ENCODE measurements around the gene LPAR3.

Gene LPAR3

DNA sequence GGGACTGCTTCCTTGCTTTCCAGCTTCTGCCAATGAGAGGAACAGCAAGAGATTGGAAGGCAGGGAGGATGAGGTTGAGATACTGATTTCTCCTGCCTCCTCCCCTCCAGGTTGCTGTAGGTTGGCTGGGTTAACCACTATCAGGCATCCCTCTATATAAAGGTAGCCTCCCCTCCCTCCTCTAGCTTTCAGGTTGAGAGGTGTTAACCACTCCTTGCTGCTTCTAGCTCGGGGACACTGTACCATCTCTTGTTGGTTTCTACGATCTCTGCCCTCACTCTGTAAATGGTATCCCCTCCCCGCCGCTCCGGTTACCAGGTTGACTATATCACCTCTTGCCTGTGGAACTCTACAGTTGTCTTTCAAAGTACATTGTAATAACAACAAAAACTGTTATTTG, 16.7 kb downstream of the LPAR3 start:
- Histone ChIP-seq H3K27ac (no peak overlapping the region), H3K36me3 (no peaks in the 10 kb centered on the region), H3K4me3 (no peak overlapping the region), H3K27me3 (peaks cover 0 to 3% of the 10 kb centered on the region in 2 donors), H3K4me1 (no peaks in the 10 kb centered on the region), H3K9me3 (no peaks in the 10 kb centered on the region)
- DNase-seq: no peak
- intact Hi-C loops (cut with DNase I; ENCODE audit: low total_unique reads): no loop called here
- TF ChIP-seq, protein P1, sequence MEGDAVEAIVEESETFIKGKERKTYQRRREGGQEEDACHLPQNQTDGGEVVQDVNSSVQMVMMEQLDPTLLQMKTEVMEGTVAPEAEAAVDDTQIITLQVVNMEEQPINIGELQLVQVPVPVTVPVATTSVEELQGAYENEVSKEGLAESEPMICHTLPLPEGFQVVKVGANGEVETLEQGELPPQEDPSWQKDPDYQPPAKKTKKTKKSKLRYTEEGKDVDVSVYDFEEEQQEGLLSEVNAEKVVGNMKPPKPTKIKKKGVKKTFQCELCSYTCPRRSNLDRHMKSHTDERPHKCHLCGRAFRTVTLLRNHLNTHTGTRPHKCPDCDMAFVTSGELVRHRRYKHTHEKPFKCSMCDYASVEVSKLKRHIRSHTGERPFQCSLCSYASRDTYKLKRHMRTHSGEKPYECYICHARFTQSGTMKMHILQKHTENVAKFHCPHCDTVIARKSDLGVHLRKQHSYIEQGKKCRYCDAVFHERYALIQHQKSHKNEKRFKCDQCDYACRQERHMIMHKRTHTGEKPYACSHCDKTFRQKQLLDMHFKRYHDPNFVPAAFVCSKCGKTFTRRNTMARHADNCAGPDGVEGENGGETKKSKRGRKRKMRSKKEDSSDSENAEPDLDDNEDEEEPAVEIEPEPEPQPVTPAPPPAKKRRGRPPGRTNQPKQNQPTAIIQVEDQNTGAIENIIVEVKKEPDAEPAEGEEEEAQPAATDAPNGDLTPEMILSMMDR (IDR thresholded peaks at IDR 0.05): no peak

DNA sequence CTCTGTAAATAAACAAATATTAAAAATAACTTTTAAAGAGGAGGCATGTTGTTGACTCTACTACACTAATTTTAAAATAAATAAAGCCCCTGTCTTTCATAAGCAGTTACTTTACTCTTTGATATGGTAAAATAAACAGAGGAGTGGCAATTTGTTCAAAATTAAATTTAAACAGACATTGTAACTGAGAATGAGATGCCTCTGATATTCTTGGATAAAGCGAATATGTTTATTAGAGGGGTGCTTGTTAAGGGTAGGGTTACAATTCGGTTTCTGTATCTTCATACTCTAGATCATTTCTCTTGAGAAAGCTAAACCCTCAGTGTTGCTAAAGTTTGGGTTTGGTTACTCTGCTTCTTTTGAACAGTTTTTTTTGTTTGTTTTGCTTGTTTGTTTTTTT, 19.6 kb downstream of the LPAR3 start:
- Histone ChIP-seq H3K36me3 (no peaks in the 10 kb centered on the region), H3K9me3 (no peaks in the 10 kb centered on the region), H3K27ac (no peak overlapping the region), H3K27me3 (peaks cover 0 to 3% of the 10 kb centered on the region in 2 donors), H3K4me3 (no peak overlapping the region), H3K4me1 (no peaks in the 10 kb centered on the region)
- no peak for DNase-seq
- intact Hi-C loops (cut with DNase I; ENCODE audit: low total_unique reads): no loop called here
- TF ChIP-seq, protein P1 (IDR thresholded peaks at IDR 0.05): no peak

DNA sequence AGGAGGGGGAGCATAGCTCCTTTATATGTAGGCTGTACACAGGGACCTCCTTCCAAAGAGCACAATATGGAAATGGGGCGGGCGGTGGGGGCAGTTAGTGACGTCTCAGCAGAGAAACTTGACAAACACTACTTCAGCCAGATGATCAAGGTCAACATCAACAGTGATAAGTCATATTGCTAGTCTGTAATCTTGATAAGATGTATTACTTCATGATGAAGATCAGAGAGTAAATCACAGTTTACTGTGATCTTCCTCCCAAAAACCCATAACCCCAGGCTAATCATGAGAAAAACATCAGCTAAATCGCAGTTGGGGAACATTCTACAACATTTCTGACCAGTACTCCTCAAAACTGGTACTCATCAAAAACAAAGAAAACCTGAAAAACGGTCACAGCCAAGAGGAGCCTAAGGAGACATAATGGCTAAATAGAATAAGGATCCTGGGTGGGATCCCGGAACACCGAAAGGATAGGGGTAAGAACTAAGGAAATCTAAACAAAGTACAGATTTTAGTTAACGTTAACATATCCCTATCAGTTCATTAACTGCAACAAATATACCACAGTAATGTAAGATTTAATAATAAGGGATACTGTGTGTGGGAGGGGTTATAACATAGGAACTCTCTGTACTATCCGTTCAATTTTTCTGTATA, 20.2 kb downstream of the LPAR3 start:
- Histone ChIP-seq H3K36me3 (no peaks in the 10 kb centered on the region), H3K9me3 (no peaks in the 10 kb centered on the region), H3K4me3 (no peak overlapping the region), H3K27me3 (peaks cover 0 to 3% of the 10 kb centered on the region in 2 donors), H3K27ac (no peak overlapping the region), H3K4me1 (no peaks in the 10 kb centered on the region)
- TF ChIP-seq, protein P1 (IDR thresholded peaks at IDR 0.05): no peak
- DNase-seq: no peak
- intact Hi-C loops (cut with DNase I; ENCODE audit: low total_unique reads): no loop called here

DNA sequence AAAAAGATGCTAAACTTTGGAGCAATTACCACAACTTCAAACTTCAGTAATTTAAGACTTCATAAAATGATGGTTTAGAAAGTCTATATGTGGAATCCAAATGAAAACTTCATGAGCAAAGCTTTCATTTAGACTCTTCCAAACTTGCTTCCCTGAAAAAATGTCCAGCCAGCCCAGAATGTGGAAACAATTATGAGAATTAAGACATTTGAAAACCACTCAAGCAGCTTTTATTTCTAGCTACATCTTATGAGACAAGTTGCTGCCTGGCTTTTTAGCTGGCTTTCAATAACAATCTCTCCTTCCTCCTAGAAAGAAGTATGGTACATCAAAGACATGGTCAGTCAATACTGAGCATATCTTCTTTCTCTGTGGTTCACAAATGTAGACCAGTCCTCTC, 21.8 kb downstream of the LPAR3 start:
- Histone ChIP-seq H3K27ac (no peak overlapping the region), H3K4me1 (no peaks in the 10 kb centered on the region), H3K9me3 (no peaks in the 10 kb centered on the region), H3K4me3 (no peak overlapping the region), H3K36me3 (no peaks in the 10 kb centered on the region), H3K27me3 (peaks cover 0 to under 1% of the 10 kb centered on the region in 2 donors)
- intact Hi-C loops (cut with DNase I; ENCODE audit: low total_unique reads): no loop called here
- TF ChIP-seq, protein P1 (IDR thresholded peaks at IDR 0.05): no peak
- no peak for DNase-seq

DNA sequence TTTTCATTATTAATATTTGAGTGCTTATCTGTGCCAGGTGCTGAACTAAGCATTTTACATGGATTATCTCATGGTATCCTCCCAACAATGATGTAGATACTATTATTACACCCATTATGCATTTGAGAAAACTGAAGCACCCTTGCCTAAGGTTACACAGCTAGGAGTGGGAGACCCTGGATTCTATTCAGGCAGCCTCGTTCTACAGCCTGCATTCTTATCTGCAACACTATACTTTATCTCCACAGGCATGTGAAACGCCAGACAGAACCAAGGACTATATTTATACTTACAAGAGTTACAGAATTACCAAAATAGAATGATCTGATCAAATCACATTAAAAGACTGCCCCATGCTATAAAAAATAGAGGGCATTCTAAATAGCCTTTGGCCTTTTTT, 22.4 kb downstream of the LPAR3 start:
- Histone ChIP-seq H3K4me3 (no peak overlapping the region), H3K9me3 (no peaks in the 10 kb centered on the region), H3K36me3 (no peaks in the 10 kb centered on the region), H3K27me3 (no peaks in the 10 kb centered on the region), H3K27ac (no peak overlapping the region), H3K4me1 (no peaks in the 10 kb centered on the region)
- TF ChIP-seq, protein P1 (IDR thresholded peaks at IDR 0.05): no peak
- no peak for DNase-seq
- intact Hi-C loops (cut with DNase I; ENCODE audit: low total_unique reads): no loop called here

DNA sequence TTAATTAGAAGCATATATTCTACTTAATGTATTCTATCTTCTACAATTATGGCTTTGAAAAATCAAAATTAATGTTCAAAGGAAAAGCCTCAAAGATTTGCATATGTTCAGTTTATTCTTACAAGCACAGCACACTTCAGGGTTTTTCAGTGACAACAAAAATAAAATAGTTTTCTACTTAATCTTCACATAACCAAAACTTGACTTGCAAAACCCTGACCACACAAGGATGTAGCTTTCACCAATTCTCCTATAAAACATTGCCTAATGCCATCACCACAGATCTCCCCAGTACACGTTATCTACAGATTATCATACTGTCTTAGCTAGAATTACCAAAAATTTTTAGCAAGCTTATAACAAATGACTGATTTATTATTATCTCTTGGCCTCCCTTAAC, 23.3 kb downstream of the LPAR3 start:
- Histone ChIP-seq H3K27ac (no peak overlapping the region), H3K9me3 (no peaks in the 10 kb centered on the region), H3K4me3 (no peak overlapping the region), H3K4me1 (no peaks in the 10 kb centered on the region), H3K36me3 (no peaks in the 10 kb centered on the region), H3K27me3 (no peaks in the 10 kb centered on the region)
- DNase-seq: no peak
- intact Hi-C loops (cut with DNase I; ENCODE audit: low total_unique reads): no loop called here
- TF ChIP-seq, protein P1 (IDR thresholded peaks at IDR 0.05): no peak

All from tibial artery (tissue), 4 donors.